Neural crest cell (in vitro differentiated cells): Measurements from ENCODE around the gene OR2T5. TPM values are rescaled to one million over a fixed set of nuclear protein-coding genes. Genes with fewer than 3 reads are reported as not detected.
"Not testable (repeated sequence)": the region's sequence is repeated elsewhere in the genome, so short reads cannot be mapped to it uniquely, and the experiment has no call there.

Source experiments
- DNase-seq: peaks from one replicate; pipeline ENCODE4 v3.0.0; 2021; ENCODE audit warnings: low read depth, mixed read lengths, low spot score
- H3K27ac Mint-ChIP-seq: one replicate; pipeline ENCODE4 v1.8.0; 2021; ENCODE audit warnings: mild to moderate bottlenecking, mixed read lengths; ENCODE audit not compliant: unreplicated experiment
- H3K27me3 Mint-ChIP-seq: 2 replicates; pipeline ENCODE4 v1.8.0; 2021; ENCODE audit warnings: low read depth, mild to moderate bottlenecking, mixed read lengths
- H3K36me3 Mint-ChIP-seq: 2 replicates; pipeline ENCODE4 v1.8.0; 2021; ENCODE audit warnings: low read depth, mild to moderate bottlenecking, mixed read lengths
- H3K4me1 Mint-ChIP-seq: 2 replicates; pipeline ENCODE4 v1.8.0; 2021; ENCODE audit warnings: mixed read lengths
- H3K4me3 Mint-ChIP-seq: one replicate; pipeline ENCODE4 v1.8.0; 2021; ENCODE audit warnings: mild to moderate bottlenecking, mixed read lengths
- H3K9me3 Mint-ChIP-seq: 2 replicates; pipeline ENCODE4 v1.8.0; 2021; ENCODE audit warnings: mixed read lengths
- CTCF ChIP-seq: fragments of 200-600 bp; sonication (generic); conservative IDR thresholded peaks from 2 replicates; pipeline ENCODE4 v1.5.0; 2021; ENCODE audit warnings: antibody characterized with exemption, mild to moderate bottlenecking
- total RNA-seq: library from RNA; stranded (reverse); gene quantifications from 2 replicates; pipeline ENCODE4 v1.2.1, GENCODE V29; 2021

The OR2T5 gene
- total RNA-seq, 1 donor from 2014 or later, result not detected

- no peaks in the 10 kb centered on the region for H3K27me3 Mint-ChIP-seq
- no peaks in the 10 kb centered on the region for H3K4me1 Mint-ChIP-seq
- no peak overlapping the region for H3K4me3 Mint-ChIP-seq
- DNase-seq, result no peak
- peaks cover 8% of the 10 kb centered on the region for H3K36me3 Mint-ChIP-seq
- H3K9me3 Mint-ChIP-seq, result peaks cover 19% of the 10 kb centered on the region
- no peak for TF ChIP-seq CTCF
- H3K27ac Mint-ChIP-seq, result no peak overlapping the region
Observed at GRCh38 chr1:248521856-248522255, 33.5 kb downstream of the OR2T5 start.

- H3K9me3 Mint-ChIP-seq, H3K36me3 Mint-ChIP-seq, DNase-seq, H3K27me3 Mint-ChIP-seq, H3K27ac Mint-ChIP-seq, H3K4me3 Mint-ChIP-seq, H3K4me1 Mint-ChIP-seq: not testable (repeated sequence)
Observed at GRCh38 chr1:248537449-248537848, 49.1 kb downstream of the OR2T5 start.

Other genes starting within 250 kb of the OR2T5 start
- gene OR2T33, start 210.6 kb upstream of the OR2T5 start, total RNA-seq, result not detected in 2 replicates
- gene OR2T12, start 185.2 kb upstream of the OR2T5 start, total RNA-seq, result not detected in 2 replicates
- not detected in 2 replicates for gene OR2M7, start 164.0 kb upstream of the OR2T5 start, total RNA-seq
- gene OR14C36, start 139.8 kb upstream of the OR2T5 start, total RNA-seq, result not detected in 2 replicates
- gene OR2T4, start 126.9 kb upstream of the OR2T5 start, total RNA-seq, result not detected in 2 replicates
- gene OR2T6, start 112.8 kb upstream of the OR2T5 start, total RNA-seq, result not detected in 2 replicates
- gene OR2T1, start 85.5 kb upstream of the OR2T5 start, total RNA-seq, result not detected in 2 replicates
- gene OR2T2, start 43.0 kb upstream of the OR2T5 start, total RNA-seq, result not detected in 2 replicates
- not detected in 2 replicates for gene OR2T3, start 15.2 kb upstream of the OR2T5 start, total RNA-seq
- gene OR2G6, start 19.5 kb downstream of the OR2T5 start, total RNA-seq, result not detected in 2 replicates
- gene OR2T29, start 74.2 kb downstream of the OR2T5 start, total RNA-seq, result not detected in 2 replicates
- gene OR2T34, start 86.2 kb downstream of the OR2T5 start, total RNA-seq, result not detected in 2 replicates
- gene OR2T10, start 109.1 kb downstream of the OR2T5 start, total RNA-seq, result not detected in 2 replicates
- gene OR2T11, start 146.5 kb downstream of the OR2T5 start, total RNA-seq, result not detected in 2 replicates
- gene OR2T35, start 156.7 kb downstream of the OR2T5 start, total RNA-seq, result not detected in 2 replicates
- not detected in 2 replicates for gene OR2T27, start 166.9 kb downstream of the OR2T5 start, total RNA-seq
- gene OR14I1, start 214.2 kb downstream of the OR2T5 start, total RNA-seq, result not detected in 2 replicates